ENCODE results near the gene UBAP2.

UBAP2 gene

GRCh38 chr9:33932078-33932807 lies 116.4 kb downstream of the UBAP2 start:
- no peak overlapping the region for H3K4me3 ChIP-seq (ENCODE audit: severe bottlenecking)
- no peaks in the 10 kb centered on the region for H3K9me3 ChIP-seq (ENCODE audit: severe bottlenecking)
- H3K27me3 ChIP-seq (ENCODE audit: insufficient read depth, poor library complexity, severe bottlenecking), result no peaks in the 10 kb centered on the region
- TF ChIP-seq CTCF (IDR thresholded peaks at IDR 0.05; ENCODE audit: poor library complexity, severe bottlenecking), result no peak
- no peaks in the 10 kb centered on the region for H3K4me1 ChIP-seq (ENCODE audit: insufficient read depth, poor library complexity, severe bottlenecking)
- H3K27ac ChIP-seq (ENCODE audit: poor library complexity, severe bottlenecking), result no peak overlapping the region
- DNase-seq (ENCODE audit: low spot score), result no peak
- H3K36me3 ChIP-seq (ENCODE audit: low read depth), result peaks cover 94% of the 10 kb centered on the region
- ATAC-seq (ENCODE audit: low read depth), result no peak

- DNase-seq (ENCODE audit: low spot score) (no peak), ATAC-seq (ENCODE audit: low read depth) (no peak)
- Histone ChIP-seq H3K27ac (ENCODE audit: poor library complexity, severe bottlenecking) (no peak overlapping the region), H3K9me3 (ENCODE audit: severe bottlenecking) (no peaks in the 10 kb centered on the region), H3K4me1 (ENCODE audit: insufficient read depth, poor library complexity, severe bottlenecking) (no peaks in the 10 kb centered on the region), H3K36me3 (ENCODE audit: low read depth) (peaks cover 97% of the 10 kb centered on the region), H3K4me3 (ENCODE audit: severe bottlenecking) (no peak overlapping the region), H3K27me3 (ENCODE audit: insufficient read depth, poor library complexity, severe bottlenecking) (no peaks in the 10 kb centered on the region)
- TF ChIP-seq CTCF (IDR thresholded peaks at IDR 0.05; ENCODE audit: poor library complexity, severe bottlenecking), result no peak
Measured at GRCh38 chr9:33931326-33931725, 117.4 kb downstream of the UBAP2 start.

GRCh38 chr9:33927694-33928093 lies 121.0 kb downstream of the UBAP2 start:
- Histone ChIP-seq H3K9me3 (ENCODE audit: severe bottlenecking) (no peaks in the 10 kb centered on the region), H3K27me3 (ENCODE audit: insufficient read depth, poor library complexity, severe bottlenecking) (no peaks in the 10 kb centered on the region), H3K36me3 (ENCODE audit: low read depth) (peaks cover 97% of the 10 kb centered on the region), H3K4me3 (ENCODE audit: severe bottlenecking) (no peak overlapping the region), H3K27ac (ENCODE audit: poor library complexity, severe bottlenecking) (no peak overlapping the region), H3K4me1 (ENCODE audit: insufficient read depth, poor library complexity, severe bottlenecking) (no peaks in the 10 kb centered on the region)
- no peak for TF ChIP-seq CTCF (IDR thresholded peaks at IDR 0.05; ENCODE audit: poor library complexity, severe bottlenecking)
- DNase-seq (ENCODE audit: low spot score) (no peak), ATAC-seq (ENCODE audit: low read depth) (no peak)

GRCh38 chr9:33926746-33927485 lies 121.8 kb downstream of the UBAP2 start:
- no peaks in the 10 kb centered on the region for H3K27me3 ChIP-seq (ENCODE audit: insufficient read depth, poor library complexity, severe bottlenecking)
- no peak for ATAC-seq (ENCODE audit: low read depth)
- no peaks in the 10 kb centered on the region for H3K9me3 ChIP-seq (ENCODE audit: severe bottlenecking)
- no peak for TF ChIP-seq CTCF (IDR thresholded peaks at IDR 0.05; ENCODE audit: poor library complexity, severe bottlenecking)
- no peak overlapping the region for H3K4me3 ChIP-seq (ENCODE audit: severe bottlenecking)
- H3K27ac ChIP-seq (ENCODE audit: poor library complexity, severe bottlenecking), result no peak overlapping the region
- no peaks in the 10 kb centered on the region for H3K4me1 ChIP-seq (ENCODE audit: insufficient read depth, poor library complexity, severe bottlenecking)
- no peak for DNase-seq (ENCODE audit: low spot score)
- peaks cover 98% of the 10 kb centered on the region for H3K36me3 ChIP-seq (ENCODE audit: low read depth)

All from RWPE2 (cell line).